HepG2 (cell line): ENCODE data around the gene PPM1H. TPM values are rescaled to one million over a fixed set of nuclear protein-coding genes. Genes with fewer than 3 reads are reported as not detected.
"Not testable (repeated sequence)": the region's sequence is repeated elsewhere in the genome, so short reads cannot be mapped to it uniquely, and the experiment has no call there.

Experiments used
- ATAC-seq: fragments of 200-7000 bp; cut with Tn5 transposase; 3 replicates; pipeline ENCODE4 v1.9.1; 2020; ENCODE audit warnings: mild to moderate bottlenecking, moderate library complexity
- BruUV-seq: library from RNA; stranded (reverse); fragments of 400-500 nt; replicated peaks from 2 replicates; lab custom pipeline; 2021; lab: Mats Ljungman, UMichigan
- CTCF ChIA-PET: fragments of 300-600 bp; formaldehyde crosslinking; extraction: SDS; loops from one replicate; lab custom pipeline; 2021; ENCODE audit warnings: low total read pairs, inconsistent platforms, low intra/inter-chr PET ratio; lab: Yijun Ruan, JAX
- POLR2A ChIA-PET: fragments of 350-600 bp; sonication (Branson Sonifier 250); formaldehyde crosslinking; loops from one replicate; lab custom pipeline; 2020; ENCODE audit warnings: antibody characterized with exemption, inconsistent platforms; lab: Yijun Ruan, JAX
- DNase-seq: peaks from one replicate; pipeline ENCODE4 v3.0.0-alpha.2; 2015; ENCODE audit warnings: low spot score
- FAIRE-seq: peaks from 3 replicates; lab custom pipeline; 2011; peaks lifted over from hg19 to GRCh38; lab: Jason Lieb, UNC
- H2AFZ ChIP-seq: one replicate; pipeline ENCODE4 v1.6.1; 2011; ENCODE audit warnings: low read length, inconsistent platforms
- H3K27ac ChIP-seq: fragments of 300-600 bp; 3 replicates; pipeline ENCODE4 v1.8.0; 2011; ENCODE audit warnings: mixed run types, mild to moderate bottlenecking, mixed read lengths, low read length, inconsistent platforms; ENCODE audit not compliant: insufficient read depth; ENCODE audit errors: extremely low read length
- H3K27me3 ChIP-seq, 2 experiments: fragments of 200-600 bp in 1 of 2; 2 replicates in 1 of 2; 3 replicates in 1 of 2; pipeline versions ENCODE4 v1.6.0 to v1.8.0; 2011; ENCODE audit warnings: low read length in 2 of 2, mild to moderate bottlenecking in 2 of 2, moderate library complexity in 2 of 2, inconsistent platforms in 1 of 2; ENCODE audit not compliant: insufficient read depth in 2 of 2, control insufficient read depth in 1 of 2
- H3K36me3 ChIP-seq, 2 experiments: fragments of 200-600 bp in 1 of 2; replicated peaks in 1 of 2; 2 replicates in 1 of 2; 3 replicates in 1 of 2; pipeline versions ENCODE4 v1.5.1 to v1.8.0; 2011; ENCODE audit warnings: low read length in 2 of 2, inconsistent platforms in 1 of 2; ENCODE audit not compliant: insufficient read depth in 2 of 2, control insufficient read depth in 1 of 2
- H3K4me1 ChIP-seq: 2 replicates; pipeline ENCODE4 v1.5.1; 2012; ENCODE audit warnings: low read length, inconsistent platforms; ENCODE audit not compliant: insufficient read depth
- H3K4me2 ChIP-seq: 2 replicates; pipeline ENCODE4 v1.6.0; 2011; ENCODE audit warnings: low read depth, low read length, inconsistent platforms
- H3K4me3 ChIP-seq, 3 experiments: fragments of 200-600 bp in 1 of 3; sonication (generic), shearing (Covaris generic) in 1 of 3; replicated peaks in 1 of 3; 2 replicates each; pipeline ENCODE4 v1.5.1; 2011 to 2016; ENCODE audit warnings: low read length in 3 of 3, inconsistent platforms in 2 of 3, low read depth in 2 of 3, mild to moderate bottlenecking in 2 of 3, control low read depth in 1 of 3, mixed read lengths in 1 of 3; ENCODE audit not compliant: insufficient read depth in 1 of 3
- H3K79me2 ChIP-seq: one replicate; pipeline ENCODE4 v1.6.1; 2011; ENCODE audit warnings: low read length, inconsistent platforms; ENCODE audit not compliant: insufficient read depth
- H3K9ac ChIP-seq: 2 replicates; pipeline ENCODE4 v1.6.0; 2011; ENCODE audit warnings: mild to moderate bottlenecking, low read depth, low read length, inconsistent platforms; ENCODE audit not compliant: insufficient read depth
- H3K9me3 ChIP-seq: 2 replicates; pipeline ENCODE4 v1.5.1; 2012; ENCODE audit warnings: mild to moderate bottlenecking, low read length
- H4K20me1 ChIP-seq: 2 replicates; pipeline ENCODE4 v1.6.0; 2011; ENCODE audit warnings: inconsistent platforms, mild to moderate bottlenecking, low read length, moderate library complexity; ENCODE audit not compliant: insufficient read depth
- PAX8 ChIP-seq: sonication (generic); formaldehyde crosslinking; IDR thresholded peaks from 2 replicates; pipeline ENCODE4 v1.8.0; 2022; ENCODE audit warnings: mild to moderate bottlenecking, missing genetic modification reagents, borderline replicate concordance
- ZNF770 ChIP-seq: sonication (generic); formaldehyde crosslinking; IDR thresholded peaks from 2 replicates; pipeline ENCODE4 v1.5.0; 2020; ENCODE audit warnings: mild to moderate bottlenecking, missing genetic modification reagents
- WGBS: methylation state at CpG from one replicate; pipeline ENCODE4 v1.1.6; 2017; ENCODE audit warnings: low lambda C conversion rate; 5-methylcytosine and 5-hydroxymethylcytosine counted together
- in situ Hi-C: cut with HindIII; loops from 2 replicates; pipeline ENCODE4 v1.10.0; 2017; ENCODE audit warnings: low pct_unique_long_range_greater_than_20kb; ENCODE audit not compliant: extremely low pct_ligation_motif_present
- intact Hi-C: fragments of 100-400 bp; cut with micrococcal nuclease; formaldehyde crosslinking; loops from one replicate; pipeline ENCODE4 v1.10.0; 2022; ENCODE audit not compliant: unreplicated experiment
- polyA plus RNA-seq, 8 experiments: library from polyadenylated mRNA; depleted of rRNA in 3 of 8; stranded (reverse) in 7 of 8; unstranded in 1 of 8; fragments of >200 nt; fragmentation: Illumina TruSeq in 4 of 8; extraction: Trizol in 4 of 8; gene quantifications; 2 replicates each; pipeline versions ENCODE4 v1.2.1 to v1.2.3, GENCODE V29; 2011 to 2016; ENCODE audit warnings: low read depth in 4 of 8, missing spikeins in 1 of 8, mixed read lengths in 1 of 8; ENCODE audit not compliant: insufficient read depth in 1 of 8
- total RNA-seq, 5 experiments: library from RNA; depleted of rRNA; stranded (reverse); fragments of >200 nt; fragmentation: Illumina TruSeq; extraction: Trizol; gene quantifications; 2 replicates each; pipeline ENCODE4 v1.2.3, GENCODE V29; 2016; ENCODE audit warnings: low read depth in 1 of 5

Gene PPM1H
- total and polyA plus RNA-seq, 2 of the 13 experiments (the other 11 are each of a cell fraction or from before 2014, with no cell fraction given) = 29.1 to 38.1 TPM

- Histone ChIP-seq H3K79me2 (no peaks in the 10 kb centered on the region), H3K36me3 (peaks cover 16 to 39% of the 10 kb centered on the region in 2 experiments), H4K20me1 (no peaks in the 10 kb centered on the region), H3K27me3 (no peaks in the 10 kb centered on the region), H3K4me3 (no peak overlapping the region), H3K4me1 (no peaks in the 10 kb centered on the region), H3K27ac (no peak overlapping the region), H3K9me3 (no peaks in the 10 kb centered on the region), H2AFZ (no peak overlapping the region), H3K4me2 (no peak overlapping the region), H3K9ac (no peak overlapping the region)
- no TSS peak for BruUV-seq
- WGBS = 96% methylated on average over 2 of the region's 2 CpGs
- DNase-seq = no peak
- ChIA-PET CTCF (no interaction called here), POLR2A (no interaction called here)
- TF ChIP-seq PAX8 (CRISPR knock-in tag) = no peak
- TF ChIP-seq ZNF770 (CRISPR knock-in tag) = no peak
- no peak for FAIRE-seq
- intact Hi-C loops (no loop called here), in situ Hi-C loops (no loop called here)
- no peak for ATAC-seq
Observed at GRCh38 chr12:62730649-62731048, 204.3 kb downstream of the PPM1H start.

- H3K4me3 ChIP-seq, ATAC-seq, intact Hi-C loops, in situ Hi-C loops, H4K20me1 ChIP-seq, H3K4me1 ChIP-seq, H3K79me2 ChIP-seq, H3K4me2 ChIP-seq, H3K27ac ChIP-seq, H3K27me3 ChIP-seq, POLR2A ChIA-PET, H3K9ac ChIP-seq, BruUV-seq, CTCF ChIA-PET, DNase-seq, FAIRE-seq, H2AFZ ChIP-seq, H3K9me3 ChIP-seq: not testable (repeated sequence)
- 95% methylated on average over 13 of the region's 13 CpGs for WGBS
- H3K36me3 ChIP-seq = peaks cover 12 to 34% of the 10 kb centered on the region in 2 experiments
Observed at GRCh38 chr12:62729579-62730544, 205.1 kb downstream of the PPM1H start.
